Measurements from ENCODE around the gene METRN. TPM values are rescaled to one million over a fixed set of nuclear protein-coding genes. Genes with fewer than 3 reads are reported as not detected.

METRN gene
- total RNA-seq, 1 experiment from 2014 or later, result 25.2 TPM

GRCh38 chr16:762595-763268, 47.8 kb downstream of the METRN start:
- Histone ChIP-seq H3K9ac (ENCODE audit: low read length) (no peak overlapping the region), H3K4me1 (ENCODE audit: low read length) (no peaks in the 10 kb centered on the region), H3K79me2 (ENCODE audit: low read length) (no peaks in the 10 kb centered on the region), H3K4me2 (ENCODE audit: low read depth, low read length, poor library complexity, severe bottlenecking) (no peak overlapping the region), H3K4me3 (ENCODE audit: low read length) (no peak overlapping the region), H4K20me1 (ENCODE audit: insufficient read depth, low read depth, low read length) (no peaks in the 10 kb centered on the region), H3K27me3 (ENCODE audit: low read length) (no peaks in the 10 kb centered on the region), H3K27ac (ENCODE audit: low read length) (no peak overlapping the region), H3K9me2 (replicated peaks; ENCODE audit: insufficient read depth, low read length) (no peaks in the 10 kb centered on the region), H3K9me3 (ENCODE audit: low read length) (no peaks in the 10 kb centered on the region), H3K36me3 (ENCODE audit: insufficient read depth, low read length) (no peaks in the 10 kb centered on the region), H2AFZ (ENCODE audit: low read length) (no peak overlapping the region)
- no peak for DNase-seq

GRCh38 chr16:763369-764183, 48.7 kb downstream of the METRN start:
- no peaks in the 10 kb centered on the region for H4K20me1 ChIP-seq (ENCODE audit: insufficient read depth, low read depth, low read length)
- H3K27me3 ChIP-seq (ENCODE audit: low read length), result no peaks in the 10 kb centered on the region
- no peak overlapping the region for H3K4me2 ChIP-seq (ENCODE audit: low read depth, low read length, poor library complexity, severe bottlenecking)
- no peak overlapping the region for H2AFZ ChIP-seq (ENCODE audit: low read length)
- no peak overlapping the region for H3K27ac ChIP-seq (ENCODE audit: low read length)
- no peaks in the 10 kb centered on the region for H3K9me3 ChIP-seq (ENCODE audit: low read length)
- H3K9me2 ChIP-seq (replicated peaks; ENCODE audit: insufficient read depth, low read length), result no peaks in the 10 kb centered on the region
- H3K9ac ChIP-seq (ENCODE audit: low read length), result no peak overlapping the region
- DNase-seq, result no peak
- H3K79me2 ChIP-seq (ENCODE audit: low read length), result no peaks in the 10 kb centered on the region
- H3K4me3 ChIP-seq (ENCODE audit: low read length), result no peak overlapping the region
- no peaks in the 10 kb centered on the region for H3K36me3 ChIP-seq (ENCODE audit: insufficient read depth, low read length)
- no peaks in the 10 kb centered on the region for H3K4me1 ChIP-seq (ENCODE audit: low read length)

GRCh38 chr16:764184-764750, 49.3 kb downstream of the METRN start:
- H3K9ac ChIP-seq (ENCODE audit: low read length), result no peak overlapping the region
- no peaks in the 10 kb centered on the region for H3K79me2 ChIP-seq (ENCODE audit: low read length)
- DNase-seq, result no peak

GRCh38 chr16:764848-765487, 50.0 kb downstream of the METRN start:
- Histone ChIP-seq H3K4me1 (ENCODE audit: low read length) (no peaks in the 10 kb centered on the region), H3K27ac (ENCODE audit: low read length) (no peak overlapping the region), H3K9ac (ENCODE audit: low read length) (no peak overlapping the region), H2AFZ (ENCODE audit: low read length) (no peak overlapping the region), H3K9me3 (ENCODE audit: low read length) (no peaks in the 10 kb centered on the region), H3K4me2 (ENCODE audit: low read depth, low read length, poor library complexity, severe bottlenecking) (no peak overlapping the region), H3K9me2 (replicated peaks; ENCODE audit: insufficient read depth, low read length) (no peaks in the 10 kb centered on the region), H3K36me3 (ENCODE audit: insufficient read depth, low read length) (no peaks in the 10 kb centered on the region), H4K20me1 (ENCODE audit: insufficient read depth, low read depth, low read length) (no peaks in the 10 kb centered on the region), H3K27me3 (ENCODE audit: low read length) (no peaks in the 10 kb centered on the region), H3K79me2 (ENCODE audit: low read length) (no peaks in the 10 kb centered on the region), H3K4me3 (ENCODE audit: low read length) (no peak overlapping the region)
- no peak for DNase-seq

More at GRCh38 chr16:764184-764750, 49.3 kb downstream of the METRN start:
- H3K27me3 ChIP-seq (ENCODE audit: low read length), result no peaks in the 10 kb centered on the region
- no peaks in the 10 kb centered on the region for H4K20me1 ChIP-seq (ENCODE audit: insufficient read depth, low read depth, low read length)
- no peak overlapping the region for H3K4me2 ChIP-seq (ENCODE audit: low read depth, low read length, poor library complexity, severe bottlenecking)
- H3K9me3 ChIP-seq (ENCODE audit: low read length), result no peaks in the 10 kb centered on the region
- no peaks in the 10 kb centered on the region for H3K9me2 ChIP-seq (replicated peaks; ENCODE audit: insufficient read depth, low read length)
- H3K36me3 ChIP-seq (ENCODE audit: insufficient read depth, low read length), result no peaks in the 10 kb centered on the region
- no peak overlapping the region for H3K27ac ChIP-seq (ENCODE audit: low read length)
- no peak overlapping the region for H2AFZ ChIP-seq (ENCODE audit: low read length)
- no peaks in the 10 kb centered on the region for H3K4me1 ChIP-seq (ENCODE audit: low read length)
- no peak overlapping the region for H3K4me3 ChIP-seq (ENCODE audit: low read length)

- Histone ChIP-seq H3K79me2 (ENCODE audit: low read length) (no peaks in the 10 kb centered on the region), H3K4me3 (ENCODE audit: low read length) (no peak overlapping the region), H2AFZ (ENCODE audit: low read length) (no peak overlapping the region), H3K9ac (ENCODE audit: low read length) (no peak overlapping the region), H3K27me3 (ENCODE audit: low read length) (no peaks in the 10 kb centered on the region), H3K4me1 (ENCODE audit: low read length) (no peaks in the 10 kb centered on the region), H3K36me3 (ENCODE audit: insufficient read depth, low read length) (no peaks in the 10 kb centered on the region), H3K4me2 (ENCODE audit: low read depth, low read length, poor library complexity, severe bottlenecking) (no peak overlapping the region), H4K20me1 (ENCODE audit: insufficient read depth, low read depth, low read length) (no peaks in the 10 kb centered on the region), H3K9me2 (replicated peaks; ENCODE audit: insufficient read depth, low read length) (no peaks in the 10 kb centered on the region), H3K9me3 (ENCODE audit: low read length) (no peaks in the 10 kb centered on the region), H3K27ac (ENCODE audit: low read length) (no peak overlapping the region)
- DNase-seq, result no peak
These were observed 50.6 kb downstream of the METRN start for GRCh38 chr16:765488-765865.

GRCh38 chr16:766008-766819, 51.3 kb downstream of the METRN start:
- H3K9me2 ChIP-seq (replicated peaks; ENCODE audit: insufficient read depth, low read length), result no peaks in the 10 kb centered on the region
- H2AFZ ChIP-seq (ENCODE audit: low read length), result no peak overlapping the region
- no peak overlapping the region for H3K4me2 ChIP-seq (ENCODE audit: low read depth, low read length, poor library complexity, severe bottlenecking)
- H3K9ac ChIP-seq (ENCODE audit: low read length), result no peak overlapping the region
- H3K27me3 ChIP-seq (ENCODE audit: low read length), result no peaks in the 10 kb centered on the region
- no peak overlapping the region for H3K27ac ChIP-seq (ENCODE audit: low read length)
- no peak overlapping the region for H3K4me3 ChIP-seq (ENCODE audit: low read length)
- H3K4me1 ChIP-seq (ENCODE audit: low read length), result no peaks in the 10 kb centered on the region
- no peak for DNase-seq
- H3K79me2 ChIP-seq (ENCODE audit: low read length), result no peaks in the 10 kb centered on the region
- H4K20me1 ChIP-seq (ENCODE audit: insufficient read depth, low read depth, low read length), result no peaks in the 10 kb centered on the region
- H3K36me3 ChIP-seq (ENCODE audit: insufficient read depth, low read length), result no peaks in the 10 kb centered on the region
- H3K9me3 ChIP-seq (ENCODE audit: low read length), result no peaks in the 10 kb centered on the region

- H3K27me3 ChIP-seq (ENCODE audit: low read length), result no peaks in the 10 kb centered on the region
- H3K4me1 ChIP-seq (ENCODE audit: low read length), result no peaks in the 10 kb centered on the region
- H3K27ac ChIP-seq (ENCODE audit: low read length), result no peak overlapping the region
- H3K36me3 ChIP-seq (ENCODE audit: insufficient read depth, low read length), result no peaks in the 10 kb centered on the region
- DNase-seq, result no peak
- no peaks in the 10 kb centered on the region for H3K9me2 ChIP-seq (replicated peaks; ENCODE audit: insufficient read depth, low read length)
- no peaks in the 10 kb centered on the region for H3K9me3 ChIP-seq (ENCODE audit: low read length)
- H4K20me1 ChIP-seq (ENCODE audit: insufficient read depth, low read depth, low read length), result no peaks in the 10 kb centered on the region
- H3K4me2 ChIP-seq (ENCODE audit: low read depth, low read length, poor library complexity, severe bottlenecking), result no peak overlapping the region
- no peak overlapping the region for H3K9ac ChIP-seq (ENCODE audit: low read length)
- no peak overlapping the region for H3K4me3 ChIP-seq (ENCODE audit: low read length)
- H3K79me2 ChIP-seq (ENCODE audit: low read length), result no peaks in the 10 kb centered on the region
- H2AFZ ChIP-seq (ENCODE audit: low read length), result no peak overlapping the region
These were observed 52.1 kb downstream of the METRN start for GRCh38 chr16:766820-767640.

All from Karpas-422 (cell line).